ENCODE data around the gene DUSP3. TPM values are rescaled to one million over a fixed set of nuclear protein-coding genes. Genes with fewer than 3 reads are reported as not detected.

DUSP3 gene
- total and polyA plus RNA-seq, 8 donors, result 30.9 to 105 (median 34.5) TPM

DNA sequence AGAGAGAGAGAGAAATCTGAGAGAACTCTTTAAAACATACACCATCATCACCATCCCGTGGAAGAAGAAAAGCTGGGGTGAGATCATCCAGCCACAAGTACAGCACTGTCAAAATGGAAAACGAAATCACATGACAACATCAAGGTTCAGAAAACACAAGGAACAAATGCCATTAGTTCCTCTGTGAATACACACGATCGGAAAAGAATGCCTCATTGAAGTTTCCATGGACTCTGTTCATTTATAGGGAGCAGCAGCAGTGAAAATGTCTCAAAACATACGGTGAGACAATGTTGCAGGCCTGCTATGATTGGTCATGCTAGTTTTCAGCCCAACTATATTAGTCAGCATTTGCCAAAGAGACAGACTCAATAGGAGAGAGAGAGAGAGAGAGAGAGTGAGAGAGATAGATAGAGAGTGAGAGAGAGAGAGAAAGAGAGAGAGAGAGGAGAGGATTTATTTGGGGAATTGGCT, 5.9 kb upstream of the DUSP3 start:
- no peak for ATAC-seq
- Histone ChIP-seq H3K27ac (no peak overlapping the region), H3K27me3 (no peaks in the 10 kb centered on the region), H3K9me3 (no peaks in the 10 kb centered on the region), H3K4me1 (peaks cover 0 to 8% of the 10 kb centered on the region in 2 donors), H3K4me3 (no peak overlapping the region), H3K36me3 (no peaks in the 10 kb centered on the region)
- TF ChIP-seq, protein P1, sequence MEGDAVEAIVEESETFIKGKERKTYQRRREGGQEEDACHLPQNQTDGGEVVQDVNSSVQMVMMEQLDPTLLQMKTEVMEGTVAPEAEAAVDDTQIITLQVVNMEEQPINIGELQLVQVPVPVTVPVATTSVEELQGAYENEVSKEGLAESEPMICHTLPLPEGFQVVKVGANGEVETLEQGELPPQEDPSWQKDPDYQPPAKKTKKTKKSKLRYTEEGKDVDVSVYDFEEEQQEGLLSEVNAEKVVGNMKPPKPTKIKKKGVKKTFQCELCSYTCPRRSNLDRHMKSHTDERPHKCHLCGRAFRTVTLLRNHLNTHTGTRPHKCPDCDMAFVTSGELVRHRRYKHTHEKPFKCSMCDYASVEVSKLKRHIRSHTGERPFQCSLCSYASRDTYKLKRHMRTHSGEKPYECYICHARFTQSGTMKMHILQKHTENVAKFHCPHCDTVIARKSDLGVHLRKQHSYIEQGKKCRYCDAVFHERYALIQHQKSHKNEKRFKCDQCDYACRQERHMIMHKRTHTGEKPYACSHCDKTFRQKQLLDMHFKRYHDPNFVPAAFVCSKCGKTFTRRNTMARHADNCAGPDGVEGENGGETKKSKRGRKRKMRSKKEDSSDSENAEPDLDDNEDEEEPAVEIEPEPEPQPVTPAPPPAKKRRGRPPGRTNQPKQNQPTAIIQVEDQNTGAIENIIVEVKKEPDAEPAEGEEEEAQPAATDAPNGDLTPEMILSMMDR (IDR thresholded peaks at IDR 0.05), result no peak
- intact Hi-C loops (cut with DNase I), result loop anchor here in 1 of 2 donors (10.0 kb wide), 1 partner anchor 50 kb away; the partner anchor contains the start of gene MPP3
- no peak for DNase-seq

DNA sequence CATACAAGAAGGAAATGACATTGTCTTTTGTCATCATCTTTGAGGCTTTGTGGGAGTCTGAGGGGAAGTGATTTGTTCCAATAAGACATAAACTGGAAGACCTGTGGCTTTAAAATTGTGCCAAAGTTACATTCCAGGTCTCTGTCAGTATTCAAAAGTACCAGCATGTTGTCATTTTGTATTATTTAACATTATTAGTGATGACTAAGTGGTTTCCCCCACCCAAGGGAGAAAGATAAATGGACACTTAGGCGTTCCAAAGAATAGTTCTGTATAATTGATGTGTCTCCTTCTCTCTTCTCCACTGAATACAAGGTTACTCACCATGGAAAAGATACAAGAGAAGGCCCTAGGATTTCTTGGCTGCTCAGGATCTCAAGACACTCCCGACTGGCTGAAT, 5.3 kb upstream of the DUSP3 start:
- no peak overlapping the region for H3K27ac ChIP-seq
- peaks cover 0 to 14% of the 10 kb centered on the region in 2 donors for H3K4me1 ChIP-seq
- TF ChIP-seq, protein P1 (IDR thresholded peaks at IDR 0.05), result no peak
- ATAC-seq (no peak), DNase-seq (no peak)
- H3K36me3 ChIP-seq, result no peaks in the 10 kb centered on the region
- no peak overlapping the region for H3K4me3 ChIP-seq
- H3K27me3 ChIP-seq, result no peaks in the 10 kb centered on the region
- H3K9me3 ChIP-seq, result no peaks in the 10 kb centered on the region
- intact Hi-C loops (cut with DNase I), result loop anchor here in 1 of 2 donors (10.0 kb wide), 1 partner anchor 51 kb away; the partner anchor contains the start of gene MPP3

- ATAC-seq (no peak), DNase-seq (no peak)
- Histone ChIP-seq H3K4me1 (peaks cover 0 to 15% of the 10 kb centered on the region in 2 donors), H3K4me3 (no peak overlapping the region), H3K27me3 (no peaks in the 10 kb centered on the region), H3K36me3 (no peaks in the 10 kb centered on the region), H3K27ac (no peak overlapping the region), H3K9me3 (no peaks in the 10 kb centered on the region)
- TF ChIP-seq, protein P1 (IDR thresholded peaks at IDR 0.05), result no peak
- intact Hi-C loops (cut with DNase I), result loop anchor here in 1 of 2 donors (10.0 kb wide), 1 partner anchor 52 kb away; the partner anchor contains the start of gene MPP3
Measured at GRCh38 chr17:43782913-43783680, 4.3 kb upstream of the DUSP3 start.

- H3K27me3 ChIP-seq, result no peaks in the 10 kb centered on the region
- ATAC-seq, result no peak
- H3K9me3 ChIP-seq, result no peaks in the 10 kb centered on the region
- peak within 1 kb of the TSS; percentile 91 to 96 for H3K4me3 ChIP-seq
- intact Hi-C loops (cut with DNase I), result loop anchor here in 1 of 2 donors (10.0 kb wide), 1 partner anchor 55 kb away; the partner anchor contains the start of gene MPP3
- no peak for DNase-seq
- H3K4me1 ChIP-seq, result peaks cover 17 to 44% of the 10 kb centered on the region in 2 donors
- peak within 1 kb of the TSS; percentile 99 for H3K27ac ChIP-seq
- TF ChIP-seq, protein P1 (IDR thresholded peaks at IDR 0.05), result no peak
- H3K36me3 ChIP-seq, result peaks cover 0 to 10% of the 10 kb centered on the region in 2 donors
Measured at GRCh38 chr17:43780135-43780534, 1.4 kb upstream of the DUSP3 start, which contains the start of gene CFAP97D1. TSS of gene CFAP97D1 (plus strand) at chr17:43780435. CDS start at chr17:43780463, 28 bp downstream.
